HG03575 (cell line): ENCODE results near the gene USP53.
"Not testable (repeated sequence)": the region's sequence is repeated elsewhere in the genome, so short reads cannot be mapped to it uniquely, and the experiment has no call there.

ENCODE experiments used
- ATAC-seq: cut with Tn5 transposase; IDR thresholded peaks from one replicate; pipeline ENCODE4 v1.9.1; 2021; ENCODE audit not compliant: unreplicated experiment, insufficient number of reproducible peaks, low FRiP score; ENCODE audit errors: extremely low read depth

Gene USP53

GRCh38 chr4:119302073-119302832, 89.7 kb downstream of the USP53 start:
- no peak for ATAC-seq

GRCh38 chr4:119303587-119304305, 91.2 kb downstream of the USP53 start:
- ATAC-seq, result no peak

- no peak for ATAC-seq
Measured at GRCh38 chr4:119304431-119304830, 91.9 kb downstream of the USP53 start.

- no peak for ATAC-seq
Measured at GRCh38 chr4:119307606-119308005, 95.1 kb downstream of the USP53 start.

- no peak for ATAC-seq
Measured at GRCh38 chr4:119310826-119311225, 98.3 kb downstream of the USP53 start.

GRCh38 chr4:119313237-119313636, 100.7 kb downstream of the USP53 start:
- ATAC-seq, result no peak

GRCh38 chr4:119314356-119314755, 101.8 kb downstream of the USP53 start:
- ATAC-seq, result no peak

GRCh38 chr4:119315036-119315435, 102.5 kb downstream of the USP53 start:
- no peak for ATAC-seq

GRCh38 chr4:119317990-119318389, 105.5 kb downstream of the USP53 start:
- no peak for ATAC-seq

- no peak for ATAC-seq
Measured at GRCh38 chr4:119321921-119322687, 109.6 kb downstream of the USP53 start, which contains the start of gene FABP2. Gene FABP2 (minus strand): TSS chr4:119322138. CDS start chr4:119322102, 36 bp downstream.

- no peak for ATAC-seq
Measured at GRCh38 chr4:119328695-119329094, 116.2 kb downstream of the USP53 start.

- no peak for ATAC-seq
Measured at GRCh38 chr4:119329835-119330620, 117.5 kb downstream of the USP53 start.

- ATAC-seq, result not testable (repeated sequence)
Measured at GRCh38 chr4:119336332-119336979, 123.9 kb downstream of the USP53 start.

- no peak for ATAC-seq
Measured at GRCh38 chr4:119337010-119337409, 124.5 kb downstream of the USP53 start.

GRCh38 chr4:119339895-119340294, 127.4 kb downstream of the USP53 start:
- not testable (repeated sequence) for ATAC-seq

- ATAC-seq, result not testable (repeated sequence)
Measured at GRCh38 chr4:119343293-119343692, 130.8 kb downstream of the USP53 start.
